HuH-7 (cell line): ENCODE results near the gene TMPRSS9.

ENCODE experiments used
- DNase-seq: peaks from one replicate; pipeline ENCODE4 v3.0.0; 2011; ENCODE audit warnings: low spot score

The TMPRSS9 gene

DNA sequence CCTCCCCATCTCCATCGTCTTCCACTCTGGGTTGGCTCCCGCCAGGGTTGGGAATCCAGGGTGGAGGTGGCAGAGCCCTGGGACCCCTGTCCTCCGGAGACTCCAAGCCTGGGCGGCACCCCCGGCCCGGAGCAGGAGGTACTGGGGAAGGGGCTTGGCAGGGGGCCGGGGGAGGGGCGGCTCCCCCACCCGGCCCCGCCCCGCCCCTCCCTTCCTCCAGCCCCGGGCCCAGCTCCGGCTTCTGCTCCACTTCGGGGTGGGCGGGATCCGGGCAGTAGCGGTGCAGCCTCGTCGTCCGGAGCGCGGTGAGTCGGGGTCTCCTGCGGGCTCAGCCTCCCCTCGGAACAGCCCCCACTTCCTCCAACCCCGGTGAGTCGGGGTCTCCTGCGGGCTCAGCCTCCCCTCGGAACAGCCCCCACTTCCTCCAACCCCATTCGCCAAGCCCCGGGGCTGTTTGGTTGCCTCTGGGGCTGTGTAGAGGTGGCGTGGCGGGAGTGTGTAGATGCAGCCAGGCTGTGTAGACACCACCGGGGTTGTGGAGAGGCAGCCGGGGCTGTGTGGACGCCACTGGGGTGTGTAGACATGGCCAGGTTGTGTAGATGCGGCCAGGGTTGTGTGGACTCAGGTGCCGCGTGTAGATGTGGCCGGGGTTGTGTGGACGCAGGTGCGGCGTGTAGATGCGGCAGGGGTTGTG, at the start of gene TMPRSS9:
Gene TMPRSS9 (plus strand): TSS at position 274 of the 694 bp plus-strand sequence. CDS start 29,521 bp downstream, outside the sequence.
- no peak for DNase-seq

DNA sequence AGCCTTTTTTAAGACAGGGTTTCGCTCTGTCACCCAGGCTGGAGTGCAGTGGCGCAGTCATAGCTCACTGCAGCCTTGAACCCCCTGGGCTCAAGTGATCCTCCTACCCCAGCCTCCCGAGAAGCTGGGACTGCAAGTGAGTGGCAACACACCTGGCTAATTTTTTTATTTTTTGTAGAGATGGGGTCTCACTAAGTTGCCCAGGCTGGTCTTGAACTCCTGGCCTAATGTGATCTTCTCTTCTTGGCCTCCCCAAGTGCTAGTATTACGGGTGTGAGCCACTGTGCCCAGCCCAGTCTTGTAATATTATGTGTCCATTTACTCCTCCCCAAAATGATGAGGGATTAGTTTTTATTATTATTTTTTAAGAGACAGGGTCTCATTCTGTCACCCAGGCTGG, 49.0 kb upstream of the TMPRSS9 start:
- no peak for DNase-seq

DNA sequence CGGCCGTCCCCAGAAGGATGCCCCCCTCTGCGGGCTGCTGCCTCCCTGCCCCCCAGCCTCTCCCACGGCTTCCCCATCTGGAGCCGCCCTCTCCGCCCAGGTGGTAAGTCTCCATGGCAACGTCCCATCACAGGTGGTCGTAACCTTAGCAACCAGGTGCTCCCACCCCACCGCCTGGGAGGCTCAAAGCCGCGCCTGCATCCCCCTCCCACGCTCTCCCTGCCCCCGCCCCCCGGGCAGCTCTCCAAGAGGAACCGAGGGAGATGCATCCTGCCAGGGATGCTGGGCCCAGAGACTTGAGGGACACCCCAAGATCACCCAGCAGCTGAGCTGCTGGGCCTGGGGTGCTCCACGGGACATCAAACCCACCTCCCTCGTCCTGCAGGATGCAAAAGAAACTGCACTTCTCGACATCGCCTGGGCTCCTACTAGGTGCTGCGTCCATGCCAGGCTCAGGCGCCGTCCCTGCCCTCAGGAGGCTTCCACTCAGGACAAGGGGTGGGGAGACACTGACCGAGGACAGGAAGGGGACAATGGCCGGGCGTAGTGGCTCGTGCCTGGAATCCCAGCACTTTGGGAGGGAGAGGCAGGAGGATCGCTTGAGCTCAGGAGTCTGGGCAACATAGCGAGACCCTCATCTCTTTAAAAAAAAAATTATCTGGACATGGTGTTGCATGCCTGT, 47.1 kb upstream of the TMPRSS9 start:
- DNase-seq: no peak

DNA sequence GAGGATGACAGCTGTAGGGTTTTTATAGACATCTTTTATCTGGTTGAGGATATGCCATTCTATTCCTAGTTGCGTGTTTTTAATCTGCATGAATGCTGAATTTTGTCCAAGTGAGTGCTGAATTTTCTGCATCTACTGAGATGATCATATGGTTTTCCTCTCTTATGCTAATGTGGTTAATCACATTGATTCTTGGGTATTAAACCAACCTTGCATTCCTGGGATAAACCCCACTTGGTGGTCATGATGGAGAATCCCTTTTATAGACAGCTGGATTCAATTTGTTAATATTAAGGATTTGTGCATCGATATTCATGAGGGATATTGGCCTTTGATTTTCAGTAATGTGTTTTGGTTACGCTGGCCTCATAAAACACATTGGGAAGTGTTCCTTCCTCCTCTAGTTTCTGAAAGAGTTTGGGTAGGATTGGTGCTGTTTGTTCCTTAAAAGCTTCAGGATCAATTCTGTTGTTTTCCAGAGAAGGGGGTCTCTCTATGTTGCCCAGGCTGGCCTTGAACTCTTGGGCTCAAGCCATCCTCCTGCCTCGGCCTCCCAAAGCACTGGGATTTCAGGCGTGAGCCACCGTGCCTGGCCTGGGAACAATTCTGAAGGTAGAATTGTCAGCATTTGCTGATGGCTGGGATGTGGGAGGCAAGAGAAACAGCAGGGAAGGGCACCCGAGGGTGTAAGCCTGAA, 44.8 kb upstream of the TMPRSS9 start:
- no peak for DNase-seq

DNA sequence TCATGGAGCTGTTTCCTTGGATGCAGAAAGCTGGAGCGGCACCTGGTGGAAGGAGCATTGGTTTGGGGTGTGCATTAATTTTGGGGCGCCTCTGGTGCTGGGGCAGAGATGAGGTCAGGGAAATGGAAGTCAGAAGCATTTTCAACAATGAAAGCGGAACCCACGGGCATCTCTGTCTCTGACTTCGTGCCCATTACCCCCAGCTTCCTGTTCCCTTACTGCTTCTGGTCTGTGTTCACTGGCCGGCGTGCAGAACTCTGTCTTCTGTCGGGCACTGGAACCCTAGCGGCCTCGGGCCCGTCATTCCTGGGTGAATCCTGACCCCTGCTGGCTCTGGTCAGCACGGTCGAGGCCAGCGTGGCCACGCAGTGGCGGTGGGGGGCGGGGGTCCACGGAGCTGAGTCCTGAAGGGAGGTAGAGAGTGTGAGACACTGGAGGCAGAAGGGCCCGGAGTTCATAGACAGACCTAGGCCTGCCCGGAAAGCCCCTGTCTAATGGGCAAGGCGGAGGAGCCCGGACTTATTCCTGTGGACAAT, 44.2 kb upstream of the TMPRSS9 start:
- peak; percentile 82 for DNase-seq

DNA sequence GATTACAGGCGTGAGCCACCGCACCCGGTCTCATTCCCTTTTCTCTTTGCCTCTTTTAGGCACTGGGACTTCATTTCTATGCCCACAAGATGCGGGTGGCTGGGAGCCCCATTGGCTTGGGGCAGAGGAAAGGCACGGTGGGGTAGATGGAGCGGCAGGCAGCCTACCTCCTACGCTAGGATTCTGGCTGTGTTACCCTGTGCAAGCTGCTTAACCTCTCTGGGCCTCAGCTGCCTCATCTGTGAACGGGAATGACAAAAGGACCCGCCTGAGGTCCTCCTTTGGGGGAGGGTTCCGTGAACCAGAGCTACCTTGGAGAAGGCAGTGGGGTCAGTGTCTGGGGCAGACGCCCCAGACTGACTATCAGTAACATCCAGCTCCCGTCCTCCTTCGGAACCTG, 42.8 kb upstream of the TMPRSS9 start:
- no peak for DNase-seq

DNA sequence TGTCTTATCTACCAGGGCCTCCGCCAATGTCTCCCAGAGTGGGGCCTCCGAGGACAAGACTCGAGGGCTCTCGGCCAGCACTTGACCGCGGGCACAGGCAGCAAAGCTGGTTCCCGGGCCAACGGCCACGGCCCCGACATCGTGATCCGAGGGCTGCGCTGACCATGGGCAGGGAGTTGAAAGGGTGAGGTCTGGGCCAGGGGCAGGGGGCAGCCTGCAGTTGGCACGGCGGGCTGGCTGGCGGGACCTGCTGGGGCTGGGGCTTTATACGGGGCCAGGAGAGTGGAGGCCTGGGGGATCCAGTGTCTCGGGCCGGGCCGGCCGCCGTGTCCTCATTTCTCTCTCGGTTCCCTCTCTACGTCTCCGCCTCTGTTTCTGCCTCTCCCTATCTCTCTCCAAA, 42.3 kb upstream of the TMPRSS9 start:
- DNase-seq: no peak

DNA sequence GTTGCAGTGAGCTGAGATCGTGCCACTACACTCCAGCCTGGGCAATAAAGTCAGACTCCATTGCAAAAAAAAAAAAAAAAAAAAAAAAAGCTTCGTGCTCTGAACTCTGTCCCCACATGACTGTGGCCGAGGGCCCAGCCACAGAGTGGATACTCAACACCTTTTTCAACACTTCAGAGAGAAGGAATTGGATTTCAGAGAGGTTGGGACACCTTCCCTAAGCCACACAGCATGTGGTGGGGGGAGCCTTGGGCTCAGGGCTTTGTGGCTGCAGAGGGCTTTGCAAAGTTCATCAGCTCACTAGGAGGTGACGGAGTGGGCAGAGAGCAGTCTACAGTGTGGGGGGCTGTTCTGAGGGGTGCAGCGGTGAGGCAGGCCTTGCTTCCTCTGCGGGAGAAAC, 41.1 kb upstream of the TMPRSS9 start:
- no peak for DNase-seq

DNA sequence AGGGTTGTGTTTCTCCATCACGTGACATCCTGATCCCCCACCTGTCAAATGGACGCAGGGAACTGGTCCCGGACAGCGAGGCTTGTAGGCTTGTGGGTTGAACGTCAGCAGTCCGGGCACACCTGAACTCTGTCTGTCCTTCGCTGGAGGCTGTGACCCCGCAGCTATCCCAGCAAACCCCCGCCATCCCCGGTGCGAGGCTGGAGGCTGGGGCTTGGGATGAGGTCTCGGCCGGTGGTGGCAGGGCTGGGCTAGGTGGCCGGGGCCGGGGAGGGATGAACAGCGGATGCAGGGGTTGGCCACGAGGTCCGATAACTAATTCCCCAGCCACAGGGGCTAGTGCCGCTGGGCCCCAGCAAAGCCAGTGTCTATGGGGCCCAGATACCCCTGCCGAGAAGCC, 40.5 kb upstream of the TMPRSS9 start:
- no peak for DNase-seq

DNA sequence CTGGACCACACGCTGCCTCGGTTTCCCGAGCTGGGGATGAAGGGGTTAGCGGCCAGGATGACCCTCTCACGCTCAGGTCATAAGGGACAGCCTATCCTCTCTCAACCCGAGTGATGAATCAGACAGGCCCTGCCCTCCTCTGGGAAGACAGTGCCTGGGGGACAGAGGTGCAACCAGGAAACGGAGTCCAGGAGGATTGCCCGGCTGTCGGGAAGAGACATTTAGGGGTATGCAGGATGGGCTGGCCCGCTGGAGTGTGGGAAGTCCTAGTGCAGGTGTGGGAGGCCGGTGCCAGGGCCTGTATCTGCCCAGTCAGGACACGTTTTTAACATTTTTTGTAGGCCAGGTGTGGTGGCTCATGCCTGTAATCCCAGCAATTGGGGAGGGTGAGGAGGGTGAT, 40.0 kb upstream of the TMPRSS9 start:
- DNase-seq: no peak

DNA sequence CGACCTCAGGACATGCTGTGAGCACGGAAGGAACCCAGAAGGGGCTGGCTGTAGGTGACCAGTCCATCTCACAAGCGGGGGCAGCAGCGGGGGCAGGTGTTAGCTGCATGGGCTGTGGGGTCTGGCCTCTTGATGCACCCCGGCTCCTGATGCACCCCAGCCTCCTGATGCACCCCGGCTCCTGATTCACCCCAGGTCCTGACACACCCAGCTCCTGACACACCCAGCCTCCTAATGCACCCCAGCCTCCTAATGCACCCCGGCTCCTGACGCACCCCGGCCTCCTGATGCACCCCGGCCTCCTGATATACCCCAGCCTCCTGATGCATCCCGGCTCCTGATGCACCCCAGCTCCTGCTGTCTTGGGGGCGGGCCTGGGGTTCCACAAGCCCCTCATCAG, 39.1 kb upstream of the TMPRSS9 start:
- no peak for DNase-seq

DNA sequence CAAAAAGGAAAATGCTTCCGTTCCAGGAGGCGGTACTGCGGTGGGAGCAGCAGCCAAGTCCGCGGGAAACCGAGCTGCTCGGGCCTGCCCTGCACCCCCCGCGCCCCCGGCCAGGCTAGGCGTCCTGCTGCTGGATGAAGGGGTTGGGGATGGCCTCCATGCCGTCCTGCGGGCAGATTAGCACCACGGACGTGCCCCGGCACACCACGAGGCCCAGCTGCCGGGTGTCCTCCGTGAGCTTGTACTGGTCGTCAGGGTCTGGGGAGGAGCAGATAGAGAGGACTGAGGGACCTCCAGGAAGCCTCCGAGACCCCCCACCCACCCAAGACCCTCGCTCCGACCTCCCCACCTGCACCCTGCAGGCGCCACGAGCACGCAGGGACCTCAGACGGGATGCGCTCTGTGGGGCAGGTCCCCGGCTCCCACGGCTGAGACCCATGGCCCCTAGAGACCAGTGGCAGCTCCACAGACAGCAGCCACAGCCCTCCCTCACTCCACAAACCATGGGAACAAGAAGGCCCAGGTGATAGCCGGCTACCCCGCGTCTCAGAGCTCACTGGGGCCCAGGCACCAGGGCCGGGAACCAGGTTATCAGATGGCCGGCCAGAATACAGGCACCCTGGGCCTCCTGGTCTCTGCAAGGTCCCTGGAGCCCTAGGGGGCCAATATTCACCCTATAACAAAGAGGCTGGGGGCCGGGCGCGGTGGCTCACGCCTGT, 38.3 kb upstream of the TMPRSS9 start:
- no peak for DNase-seq

DNA sequence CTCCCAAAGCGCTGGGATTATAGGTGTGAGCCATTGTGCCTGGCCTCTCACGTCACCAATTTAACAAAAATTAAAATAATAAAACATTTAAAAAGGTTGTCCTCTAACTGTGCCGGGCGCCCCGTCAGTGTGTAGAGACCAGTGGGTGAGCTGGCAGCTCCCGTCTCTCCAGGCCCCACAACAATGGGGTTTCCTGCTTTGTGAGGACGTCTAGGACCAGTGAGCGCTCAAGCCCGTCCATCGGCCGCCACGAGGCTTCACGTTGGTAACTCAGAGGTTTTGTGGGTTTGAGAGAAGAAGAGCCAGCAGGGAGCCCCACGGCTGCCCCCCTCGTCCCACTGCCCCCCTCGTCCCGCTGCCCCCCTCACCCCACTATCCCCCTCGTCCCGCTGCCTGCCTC, 36.4 kb upstream of the TMPRSS9 start:
- no peak for DNase-seq

DNA sequence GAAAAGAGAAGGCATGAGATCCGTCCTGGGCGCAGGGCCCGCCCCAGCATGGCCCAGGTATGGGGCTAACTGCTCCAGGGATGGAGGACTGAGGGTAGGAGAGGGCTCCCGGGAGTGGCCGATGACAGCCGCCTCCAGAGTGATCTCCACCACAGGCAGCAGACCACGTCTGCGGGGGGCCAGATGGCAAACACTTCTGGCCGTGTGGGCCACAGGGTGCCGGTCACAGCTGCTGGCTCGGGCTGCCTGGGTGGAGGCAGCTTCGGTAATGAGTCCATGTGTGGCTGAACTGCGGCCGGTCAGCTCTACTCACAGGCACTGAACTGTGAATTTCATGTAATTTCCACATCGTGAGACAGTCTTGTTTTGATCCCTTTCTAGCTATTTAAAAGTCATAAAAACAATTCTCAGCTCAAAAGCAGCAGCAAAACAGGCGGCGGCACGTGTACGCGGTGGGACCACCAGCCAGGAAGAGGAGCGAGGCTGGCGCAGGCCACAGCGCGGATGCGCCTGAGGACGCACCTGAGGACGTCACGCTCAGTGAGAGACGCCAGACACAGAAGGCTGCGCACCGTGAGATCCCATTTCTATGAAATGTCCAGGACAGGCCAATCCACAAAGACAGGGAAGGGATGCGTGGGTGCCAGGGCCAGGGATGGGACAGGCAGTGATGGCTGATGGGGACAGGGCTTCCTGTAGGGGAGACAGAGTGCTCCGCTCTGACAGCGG, 35.7 kb upstream of the TMPRSS9 start:
- DNase-seq: no peak

DNA sequence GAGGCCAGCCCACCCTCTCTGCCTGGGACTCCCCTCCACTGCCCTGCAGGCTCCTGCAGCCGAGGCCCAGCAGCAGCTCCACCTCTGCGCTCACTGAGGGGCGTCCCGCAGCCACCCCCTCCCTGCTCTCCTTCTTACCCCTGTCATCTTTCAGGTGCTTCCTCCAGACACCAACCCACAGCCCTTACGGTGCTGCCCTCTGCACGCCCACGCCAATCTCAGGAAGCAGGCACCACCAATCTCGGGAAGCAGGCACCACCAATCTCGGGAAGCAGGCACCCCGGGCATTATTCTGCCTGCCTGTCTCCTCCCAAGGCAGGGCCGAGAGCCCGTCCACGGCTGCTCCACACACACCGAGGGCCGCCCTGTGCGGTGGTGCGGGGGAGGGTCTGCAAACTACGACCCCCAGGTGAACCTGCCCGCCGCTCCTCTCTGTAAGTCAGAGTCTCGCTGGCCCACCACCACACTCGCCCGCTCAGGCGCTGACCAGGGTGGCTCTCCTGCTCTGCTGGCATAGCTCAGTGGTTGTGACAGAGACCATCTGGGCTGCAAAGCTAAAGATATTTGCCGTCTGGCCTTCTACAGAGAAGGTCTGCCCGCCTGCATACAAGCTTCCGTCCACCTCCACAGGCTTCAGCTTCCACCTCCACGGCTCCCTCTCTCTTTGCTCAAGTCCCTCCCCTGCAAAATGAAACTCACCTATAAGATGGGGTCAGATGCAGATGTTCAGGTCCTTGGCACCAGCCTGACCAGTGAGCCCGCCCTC, 34.6 kb upstream of the TMPRSS9 start:
- no peak for DNase-seq

DNA sequence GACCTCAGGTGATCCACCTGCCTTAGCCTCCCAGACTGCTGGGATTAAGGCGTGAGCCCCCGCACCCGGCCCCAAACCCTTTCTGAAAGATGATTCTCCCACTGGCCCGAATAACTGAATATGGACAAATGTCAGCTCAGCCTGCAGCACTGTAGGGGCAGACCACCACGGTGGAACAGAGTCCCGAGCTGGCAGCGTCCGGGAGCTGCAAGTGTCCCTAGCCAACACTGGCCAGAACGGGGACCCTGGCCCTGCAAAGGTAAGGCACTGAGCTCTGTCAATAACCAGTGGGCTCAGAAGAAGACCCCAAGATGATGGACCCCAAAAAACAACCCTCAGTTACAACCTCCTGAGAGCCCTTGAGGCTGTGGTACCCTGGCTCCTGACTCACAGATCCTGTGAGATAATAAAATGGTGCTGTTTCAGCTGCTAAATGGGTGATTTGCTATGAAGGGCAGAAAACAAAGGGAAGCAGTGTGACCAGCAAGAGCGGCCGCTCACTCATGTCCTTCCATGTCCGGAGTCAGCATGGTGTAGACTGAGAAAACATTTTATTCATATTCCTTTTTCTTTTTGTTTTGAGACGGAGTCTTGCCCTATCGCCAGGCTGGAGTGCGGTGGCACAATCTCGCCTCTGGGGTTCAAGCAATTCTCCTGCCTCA, 33.2 kb upstream of the TMPRSS9 start:
- no peak for DNase-seq

DNA sequence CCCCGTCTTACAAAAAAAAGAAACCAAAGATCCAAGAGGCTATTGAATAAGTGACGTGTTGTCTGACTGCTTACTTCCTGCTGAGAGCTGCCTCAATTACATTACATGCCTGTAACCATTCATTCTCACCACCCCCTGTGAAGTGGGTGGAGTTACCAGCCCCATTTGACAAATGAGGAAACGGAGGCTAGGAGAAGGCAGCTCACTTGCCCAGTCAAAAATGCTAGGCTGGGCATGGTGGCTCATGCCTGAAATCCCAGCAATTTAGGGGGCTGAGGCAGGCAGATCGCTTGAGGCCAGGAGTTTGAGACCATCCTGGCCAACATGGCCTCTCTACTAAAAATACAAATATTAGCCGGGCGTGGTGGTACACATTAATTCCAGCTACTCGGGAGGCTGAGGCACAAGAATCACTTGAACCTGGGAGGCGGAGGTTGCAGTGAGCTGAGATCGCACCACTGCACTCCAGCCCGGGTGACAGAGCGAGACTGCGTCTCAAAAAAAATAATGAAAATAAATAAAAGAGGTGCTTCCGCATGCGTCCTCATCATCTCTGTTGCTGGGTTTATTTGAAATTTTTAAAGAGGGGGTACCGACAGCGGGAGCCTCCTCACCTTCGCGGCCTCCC, 32.2 kb upstream of the TMPRSS9 start:
- DNase-seq: no peak

DNA sequence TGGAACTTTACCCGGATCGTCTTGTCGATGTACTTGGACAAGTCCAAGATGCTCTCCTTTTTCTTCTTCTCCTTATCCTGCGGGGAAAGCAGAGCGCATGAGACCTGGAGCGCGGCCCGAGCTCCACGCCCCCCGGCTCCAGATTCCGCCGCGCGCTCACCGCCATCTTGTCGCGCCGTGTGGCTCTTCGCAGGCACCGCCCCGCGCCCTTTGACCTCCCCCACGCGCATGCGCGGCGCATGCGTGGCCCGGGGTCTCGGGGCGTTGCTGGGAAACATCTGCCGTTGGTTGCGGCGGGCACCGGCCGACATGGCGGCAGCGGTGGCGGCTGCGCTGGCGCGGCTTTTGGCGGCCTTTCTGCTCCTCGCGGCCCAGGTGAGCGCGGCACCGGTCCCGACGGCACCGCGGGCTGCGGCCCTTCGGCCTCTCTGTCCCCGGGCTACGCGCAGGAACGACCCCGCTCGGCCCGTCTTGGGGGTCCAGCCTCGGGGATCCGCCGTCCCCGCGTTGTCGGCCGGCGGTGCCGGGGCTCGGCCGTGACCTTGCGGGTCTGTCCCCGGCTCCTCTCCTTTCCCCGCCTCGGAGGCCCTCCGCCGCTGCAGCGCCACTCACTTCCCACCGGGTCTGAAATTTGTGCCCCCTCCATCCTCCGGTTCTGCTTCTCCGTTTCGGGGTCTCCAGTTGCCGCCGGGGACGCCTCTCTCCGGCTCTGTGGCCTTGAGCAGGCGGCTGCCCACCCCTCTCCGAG, 31.5 kb upstream of the TMPRSS9 start, which contains the start of the genes LSM7 and SPPL2B:
Gene LSM7 (minus strand): TSS at position 186 of the 748 bp plus-strand sequence. CDS start 20 bp downstream, at position 166.
Gene SPPL2B (plus strand): TSS at position 284 of the 748 bp plus-strand sequence. CDS start 26 bp downstream, at position 310.
- peak; percentile 99 for DNase-seq

DNA sequence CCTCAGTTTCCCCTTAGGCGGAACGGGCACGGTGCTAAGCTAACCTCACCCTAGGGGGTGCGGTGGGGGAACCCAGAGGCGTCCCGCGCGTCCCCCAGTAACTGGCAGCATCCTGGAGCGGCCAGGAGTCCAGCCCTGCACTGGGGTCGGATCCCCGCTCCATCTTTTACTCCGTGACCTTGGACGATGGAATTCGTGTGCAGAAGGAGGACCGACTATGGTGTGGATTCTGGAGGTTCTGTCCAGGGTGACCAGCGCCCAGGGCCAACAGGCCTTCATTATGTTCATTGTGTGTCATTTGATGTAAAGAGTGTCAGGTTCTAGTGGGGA, 31.0 kb upstream of the TMPRSS9 start:
- no peak for DNase-seq
